GM18507 (cell line): Measurements from ENCODE around the gene FOSB.
A peak's percentile ranks its signal among the peaks of the same experiment; 100 is the strongest.

Experiments
- DNase-seq: peaks from one replicate; pipeline ENCODE4 v3.0.0; 2011; ENCODE audit warnings: low read depth; ENCODE audit not compliant: insufficient read length; ENCODE audit errors: extremely low spot score
- FAIRE-seq: peaks from 2 replicates; lab custom pipeline; 2011; peaks lifted over from hg19 to GRCh38; lab: Jason Lieb, UNC

The FOSB gene

GRCh38 chr19:45440873-45441654 lies 26.7 kb upstream of the FOSB start:
- no peak for FAIRE-seq
- no peak for DNase-seq

DNA sequence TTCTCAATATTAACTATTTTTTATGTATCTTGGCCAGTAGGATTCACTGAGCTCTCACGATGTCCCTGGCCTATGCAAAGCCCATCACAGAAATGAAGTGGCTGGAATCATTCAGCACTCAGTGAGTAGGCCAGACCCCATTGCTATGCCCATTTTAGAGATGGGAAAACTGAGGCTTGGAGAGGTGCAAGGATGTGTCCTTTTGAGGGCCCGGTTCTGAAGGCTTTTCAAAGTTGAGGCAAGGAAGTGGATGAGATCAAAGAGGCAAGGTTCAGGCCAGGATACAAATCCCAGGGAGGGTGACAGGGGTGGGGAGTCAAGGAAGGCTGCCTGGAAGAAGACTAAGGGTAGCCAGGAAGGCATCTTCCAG lies 25.4 kb upstream of the FOSB start:
- no peak for DNase-seq
- FAIRE-seq = no peak

DNA sequence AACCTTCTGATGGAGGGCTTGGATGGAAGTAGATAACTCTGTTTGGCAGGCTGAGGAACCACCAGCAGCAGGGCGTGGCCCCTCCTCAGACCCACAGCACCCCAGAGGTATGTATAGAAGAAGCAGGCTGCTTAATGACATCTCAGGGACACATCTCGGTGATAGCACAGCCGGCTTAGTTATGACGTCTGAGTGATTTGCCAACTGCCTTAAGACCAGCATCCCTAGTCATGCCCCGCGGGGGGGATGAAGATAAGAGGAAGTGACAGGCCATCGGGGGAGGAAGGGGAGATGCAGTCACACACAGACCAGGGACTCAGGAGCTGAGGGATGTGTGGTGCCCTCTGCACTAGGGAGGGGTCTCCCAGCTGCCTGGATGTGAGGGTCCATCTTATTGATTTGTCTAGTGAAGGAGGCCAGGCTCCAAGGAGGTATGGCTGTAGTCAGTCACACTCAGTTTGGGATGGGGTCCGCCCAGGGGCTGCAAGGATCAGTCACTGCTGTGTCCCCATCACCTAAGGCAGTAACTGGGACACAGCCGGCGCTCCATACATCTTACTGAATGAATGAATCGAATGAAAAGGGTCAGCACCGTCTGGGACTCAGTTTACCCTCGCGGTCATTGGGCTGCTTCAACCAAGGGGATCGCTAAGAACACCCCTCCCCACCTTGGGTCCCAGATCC lies 24.9 kb upstream of the FOSB start:
- FAIRE-seq (no peak), DNase-seq (no peak)

GRCh38 chr19:45443462-45444317 lies 24.1 kb upstream of the FOSB start:
- FAIRE-seq (peak; percentile 68), DNase-seq (no peak)

- peak; percentile 76 for DNase-seq
- FAIRE-seq = peak; percentile 76
Observed at GRCh38 chr19:45444318-45445041, 23.3 kb upstream of the FOSB start.

GRCh38 chr19:45445139-45445538 lies 22.7 kb upstream of the FOSB start:
- no peak for FAIRE-seq
- no peak for DNase-seq

GRCh38 chr19:45446295-45446694 lies 21.5 kb upstream of the FOSB start:
- FAIRE-seq (peak; percentile 84), DNase-seq (no peak)

DNA sequence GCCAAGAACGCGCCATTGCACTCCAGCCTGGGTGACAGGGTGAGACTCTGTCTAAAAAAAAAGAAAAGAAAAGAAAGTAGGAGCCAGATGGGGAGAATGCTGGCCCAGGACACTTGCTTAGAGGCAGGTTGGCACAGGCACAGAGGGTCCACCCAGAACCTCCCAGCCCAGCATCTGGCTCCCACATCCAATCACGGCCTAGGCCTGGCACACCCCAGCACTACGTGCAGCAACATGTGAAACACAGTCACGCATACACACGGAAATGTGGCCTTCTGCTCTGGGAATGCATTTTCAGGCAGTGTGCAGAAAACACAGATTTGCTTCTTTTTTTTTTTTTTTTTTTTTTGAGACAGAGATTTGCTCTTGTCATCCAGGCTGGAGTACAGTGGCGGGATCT lies 20.9 kb upstream of the FOSB start:
- FAIRE-seq (no peak), DNase-seq (no peak)

DNA sequence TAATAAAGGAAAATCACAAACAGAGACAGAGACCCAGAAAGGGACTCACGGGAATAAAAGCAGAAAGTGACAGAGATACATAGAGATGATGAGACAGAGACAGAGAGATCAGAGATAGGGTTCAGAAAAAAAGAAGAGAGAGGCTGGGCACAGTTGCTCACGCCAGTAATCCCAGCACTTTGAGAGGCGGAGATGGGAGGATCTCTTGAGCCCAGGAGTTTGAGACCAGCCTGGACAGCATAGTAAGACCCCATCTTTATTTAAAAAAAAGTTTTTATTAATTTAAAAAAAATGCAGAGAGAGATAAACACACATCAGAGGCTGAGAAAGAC lies 19.4 kb upstream of the FOSB start:
- no peak for FAIRE-seq
- DNase-seq = no peak

- DNase-seq (no peak), FAIRE-seq (no peak)
Observed at GRCh38 chr19:45448887-45449299, 18.9 kb upstream of the FOSB start.

DNA sequence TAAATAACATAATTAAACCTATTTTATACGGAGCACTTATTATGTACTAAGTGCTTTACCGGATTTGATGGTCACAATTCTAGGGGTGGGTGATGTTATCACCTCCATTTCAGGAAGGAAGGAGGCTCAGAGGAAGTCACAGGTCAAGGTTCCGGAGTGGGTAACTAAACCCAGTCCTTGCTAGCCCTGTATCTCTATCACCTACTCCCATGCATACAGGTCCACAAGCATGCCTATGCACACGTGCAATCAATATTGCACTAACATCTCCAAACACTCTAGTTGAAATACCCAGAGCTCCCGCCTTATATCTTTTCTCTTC lies 17.8 kb upstream of the FOSB start:
- no peak for DNase-seq
- peak; percentile 12 for FAIRE-seq

DNA sequence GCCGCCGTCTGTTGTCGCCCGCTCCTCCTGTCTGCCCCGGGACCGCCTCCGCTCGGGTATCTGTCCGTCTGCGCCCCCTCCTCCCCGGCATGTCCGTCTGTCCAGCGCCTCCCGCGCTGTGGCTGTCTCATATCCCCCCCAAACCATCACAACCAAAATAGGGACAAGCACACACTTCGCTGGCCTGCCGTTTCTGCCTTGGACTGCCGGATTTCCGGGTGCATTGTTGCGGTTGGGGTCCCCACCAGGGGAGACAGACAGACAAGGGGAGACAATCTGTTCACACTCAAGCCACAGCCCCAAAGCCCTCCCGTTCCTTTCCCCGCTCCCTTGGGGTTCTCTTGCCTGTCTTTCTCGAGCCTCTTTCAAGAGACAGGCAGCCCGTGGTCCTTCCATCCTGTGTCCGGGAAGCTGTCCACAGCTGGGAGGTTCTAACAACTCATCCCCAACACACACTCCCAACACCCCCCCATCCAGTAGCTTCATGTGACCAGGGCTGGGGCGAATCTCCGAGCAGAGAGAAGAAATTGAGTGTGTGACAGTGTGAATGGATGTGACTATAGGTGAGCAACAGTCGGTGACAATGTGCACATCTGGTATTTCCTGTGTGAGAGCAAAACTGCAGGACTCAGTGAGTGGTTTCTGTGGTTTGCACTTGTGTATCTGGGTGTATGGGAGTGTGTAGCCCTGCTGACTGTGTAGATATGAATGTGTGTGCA lies 16.5 kb upstream of the FOSB start:
- FAIRE-seq = peak; percentile 56
- DNase-seq = no peak

DNA sequence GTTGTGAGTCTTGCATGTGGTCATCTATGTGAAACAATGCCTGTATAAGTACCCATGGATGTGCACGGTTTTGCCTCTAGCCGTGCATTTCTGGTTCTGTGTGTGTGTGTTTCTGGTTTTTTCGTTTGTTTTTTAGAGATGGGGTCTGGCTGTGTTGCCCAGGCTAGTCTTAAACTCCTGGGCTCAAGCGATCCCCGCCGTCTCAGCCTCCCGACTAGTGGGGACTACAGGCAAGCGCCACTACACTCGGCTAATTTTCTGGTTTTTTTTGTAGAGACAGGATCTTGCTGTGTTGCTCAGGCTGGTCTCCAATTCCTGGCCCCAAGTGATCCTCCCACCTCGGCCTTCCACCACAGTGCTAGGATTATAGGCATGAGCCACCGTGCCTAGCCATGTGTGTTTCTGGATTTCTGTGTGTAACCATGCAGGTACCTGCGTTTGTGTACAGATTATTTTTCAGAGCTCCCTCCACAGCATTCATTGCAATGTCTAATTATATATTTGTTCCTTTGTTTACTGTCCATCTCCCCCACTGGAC lies 15.9 kb upstream of the FOSB start:
- no peak for DNase-seq
- FAIRE-seq = no peak

- peak; percentile 35 for FAIRE-seq
- no peak for DNase-seq
Observed at GRCh38 chr19:45455707-45456499, 11.9 kb upstream of the FOSB start.

DNA sequence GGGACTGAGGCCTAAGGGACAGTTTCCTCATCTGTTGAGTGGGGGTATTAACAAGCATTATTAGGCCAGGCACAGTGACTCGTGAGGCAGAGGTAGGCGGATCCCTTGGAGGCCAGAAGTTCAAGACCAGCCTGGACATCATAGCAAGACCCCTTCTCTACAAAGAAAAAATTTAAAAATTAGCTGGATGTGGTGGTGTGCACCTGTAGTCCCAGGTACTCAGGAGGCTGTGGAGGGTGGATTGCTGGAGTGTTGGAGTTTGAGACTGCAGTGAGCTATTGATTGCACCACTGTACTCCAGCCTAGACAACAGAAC lies 11.3 kb upstream of the FOSB start:
- no peak for FAIRE-seq
- DNase-seq = no peak

DNA sequence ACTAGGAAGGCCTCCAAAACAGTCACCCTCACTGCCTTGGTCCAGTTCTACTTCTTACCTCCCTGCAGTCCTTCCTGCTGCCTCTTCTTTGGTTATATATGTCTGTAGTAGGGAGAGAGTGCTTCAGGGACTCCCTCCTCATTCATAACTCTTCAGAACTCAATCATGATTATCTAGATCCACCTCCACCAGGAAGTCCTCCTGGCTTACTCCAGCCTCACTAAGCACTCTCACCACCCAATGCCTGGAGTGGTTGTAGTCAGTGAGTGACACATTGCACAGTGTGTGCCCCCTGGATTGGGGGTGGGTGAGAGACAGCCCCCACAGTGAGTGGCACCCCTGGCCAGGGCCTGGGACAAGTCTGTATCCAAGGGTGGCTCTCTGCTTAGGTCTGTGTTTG lies 10.0 kb upstream of the FOSB start:
- FAIRE-seq = no peak
- no peak for DNase-seq

GRCh38 chr19:45460807-45461347 lies 6.9 kb upstream of the FOSB start:
- DNase-seq = no peak
- FAIRE-seq = no peak

DNA sequence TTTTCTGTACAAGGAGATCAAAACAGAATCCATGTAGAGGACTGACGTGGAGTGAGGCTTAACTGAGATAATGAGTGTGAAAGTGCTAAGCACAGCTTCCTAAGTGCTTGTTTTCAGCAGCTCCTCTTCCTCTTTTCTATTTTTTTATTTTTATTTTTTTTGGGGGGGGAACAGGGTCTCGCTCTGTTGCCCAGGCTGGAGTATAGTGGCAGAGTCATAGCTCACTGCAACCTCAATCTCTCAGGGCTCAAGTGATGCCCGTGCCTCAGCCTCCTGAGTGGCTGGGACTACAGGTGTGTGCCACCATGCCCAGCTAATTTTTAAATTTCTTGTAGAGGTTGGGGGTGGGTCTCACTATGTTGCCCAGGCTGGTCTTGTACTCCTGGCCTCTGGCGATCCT lies 5.6 kb upstream of the FOSB start:
- FAIRE-seq = no peak
- no peak for DNase-seq
